H1 (cell line): Measurements from ENCODE around the gene UGT1A8. TPM values are rescaled to one million over a fixed set of nuclear protein-coding genes. Genes with fewer than 3 reads are reported as not detected.

Experiments
- CTCF ChIA-PET: fragments of 300-600 bp; sonication (Branson Sonifier 250); formaldehyde crosslinking; loops from one replicate; lab custom pipeline; 2021; ENCODE audit not compliant: partially characterized antibody; lab: Charles Lee
- POLR2A ChIA-PET: fragments of 300-600 bp; sonication (Branson Sonifier 250); formaldehyde crosslinking; loops from one replicate; lab custom pipeline; 2021; ENCODE audit warnings: inconsistent platforms; ENCODE audit not compliant: partially characterized antibody; lab: Charles Lee
- DNase-seq, 2 experiments: peaks; one replicate each; pipeline versions ENCODE4 v3.0.0 to v3.0.0-alpha.2; 2010 to 2022; ENCODE audit warnings: low spot score in 2 of 2, low read depth in 1 of 2, mixed read lengths in 1 of 2
- FAIRE-seq: peaks from 2 replicates; lab custom pipeline; 2011; peaks lifted over from hg19 to GRCh38; lab: Jason Lieb, UNC
- H2AFZ ChIP-seq: 2 replicates; pipeline ENCODE4 v1.8.1; 2012; ENCODE audit warnings: low read length, inconsistent platforms
- H2AK5ac ChIP-seq: 2 replicates; pipeline ENCODE4 v1.6.1; 2013; ENCODE audit warnings: low read depth, low read length
- H2BK120ac ChIP-seq: replicated peaks from 2 replicates; pipeline ENCODE3; 2013; ENCODE audit warnings: low read depth, low read length, inconsistent platforms
- H2BK12ac ChIP-seq: 2 replicates; pipeline ENCODE4 v1.6.1; 2013; ENCODE audit warnings: low read depth, low read length
- H2BK15ac ChIP-seq: 2 replicates; pipeline ENCODE4 v1.6.1; 2013; ENCODE audit warnings: low read length
- H2BK20ac ChIP-seq: 2 replicates; pipeline ENCODE4 v1.6.1; 2013; ENCODE audit warnings: low read length
- H2BK5ac ChIP-seq: 2 replicates; pipeline ENCODE4 v1.6.1; 2013; ENCODE audit warnings: low read depth, low read length
- H3K14ac ChIP-seq: 2 replicates; pipeline ENCODE4 v1.6.1; 2013; ENCODE audit warnings: inconsistent platforms; ENCODE audit not compliant: insufficient read length
- H3K18ac ChIP-seq: 2 replicates; pipeline ENCODE4 v1.6.1; 2013; ENCODE audit warnings: low read length; ENCODE audit errors: extremely low read depth
- H3K23ac ChIP-seq: 2 replicates; pipeline ENCODE4 v1.6.1; 2013; ENCODE audit warnings: inconsistent platforms; ENCODE audit not compliant: insufficient read length
- H3K23me2 ChIP-seq: 2 replicates; pipeline ENCODE4 v1.6.1; 2013; ENCODE audit warnings: low read depth, low read length
- H3K27ac ChIP-seq: 2 replicates; pipeline ENCODE4 v1.6.1; 2011; ENCODE audit warnings: low read depth, low read length, inconsistent platforms
- H3K27me3 ChIP-seq, 4 experiments: replicated peaks in 1 of 4; 1 replicate in 1 of 4; 2 replicates in 3 of 4; pipeline versions ENCODE4 v1.6.1 to v1.8.1; 2011 to 2013; ENCODE audit warnings: low read length in 3 of 4, mild to moderate bottlenecking in 3 of 4, inconsistent platforms in 2 of 4, mixed read lengths in 2 of 4, moderate library complexity in 1 of 4; ENCODE audit not compliant: control insufficient read depth in 3 of 4, insufficient read depth in 3 of 4; ENCODE audit errors: extremely low read depth in 1 of 4
- H3K36me3 ChIP-seq, 4 experiments: 2 replicates each; pipeline versions ENCODE4 v1.6.1 to v1.8.1; 2011 to 2013; ENCODE audit warnings: mild to moderate bottlenecking in 4 of 4, low read length in 3 of 4, moderate library complexity in 2 of 4, control low read depth in 1 of 4, inconsistent platforms in 1 of 4; ENCODE audit not compliant: insufficient read depth in 4 of 4, control insufficient read depth in 2 of 4
- H3K4ac ChIP-seq: replicated peaks from 2 replicates; pipeline ENCODE3; 2013; ENCODE audit warnings: low read length, low read depth, mixed read lengths, inconsistent platforms; ENCODE audit not compliant: insufficient read length
- H3K4me1 ChIP-seq, 4 experiments: replicated peaks in 1 of 4; 1 replicate in 1 of 4; 2 replicates in 3 of 4; pipeline versions ENCODE4 v1.6.1 to v1.8.1; 2011 to 2013; ENCODE audit warnings: low read length in 3 of 4, inconsistent platforms in 2 of 4, mixed read lengths in 1 of 4; ENCODE audit not compliant: insufficient read depth in 4 of 4, control insufficient read depth in 3 of 4
- H3K4me2 ChIP-seq, 2 experiments: 2 replicates each; pipeline versions ENCODE4 v1.6.1 to v1.8.1; 2011 to 2013; ENCODE audit warnings: low read depth in 2 of 2, low read length in 2 of 2, control low read depth in 1 of 2, inconsistent platforms in 1 of 2, mild to moderate bottlenecking in 1 of 2; ENCODE audit not compliant: insufficient read depth in 1 of 2
- H3K4me3 ChIP-seq, 4 experiments: fragments of 200-600, 300-600 bp in 1 of 4; sonication (generic), shearing (Covaris generic), sonication (Bioruptor Twin) in 1 of 4; 2 replicates each; pipeline versions ENCODE4 v1.5.1 to v1.8.1; 2011 to 2016; ENCODE audit warnings: low read length in 4 of 4, low read depth in 3 of 4, control low read depth in 2 of 4, inconsistent platforms in 2 of 4, mild to moderate bottlenecking in 2 of 4, mixed read lengths in 1 of 4, moderate library complexity in 1 of 4; ENCODE audit not compliant: insufficient read depth in 2 of 4; ENCODE audit errors: extremely low read depth in 1 of 4
- H3K56ac ChIP-seq: replicated peaks from 2 replicates; pipeline ENCODE3; 2013; ENCODE audit warnings: low read depth, mild to moderate bottlenecking, mixed read lengths, low read length, inconsistent platforms; ENCODE audit not compliant: insufficient read length
- H3K79me1 ChIP-seq: 2 replicates; pipeline ENCODE4 v1.6.1; 2013; ENCODE audit warnings: low read depth, low read length, control low read depth
- H3K79me2 ChIP-seq, 2 experiments: 2 replicates each; pipeline versions ENCODE4 v1.6.1 to v1.8.1; 2012 to 2013; ENCODE audit warnings: low read length in 2 of 2, mild to moderate bottlenecking in 2 of 2, inconsistent platforms in 1 of 2; ENCODE audit not compliant: insufficient read depth in 2 of 2, control insufficient read depth in 1 of 2
- H3K9ac ChIP-seq, 4 experiments: replicated peaks in 1 of 4; 1 replicate in 1 of 4; 2 replicates in 3 of 4; pipeline versions ENCODE4 v1.6.1 to v1.8.1; 2011 to 2013; ENCODE audit warnings: low read depth in 3 of 4, low read length in 3 of 4, control low read depth in 2 of 4, mild to moderate bottlenecking in 2 of 4, moderate library complexity in 2 of 4, inconsistent platforms in 1 of 4; ENCODE audit errors: extremely low read depth in 1 of 4
- H3K9me3 ChIP-seq, 2 experiments: 2 replicates each; pipeline versions ENCODE4 v1.6.1 to v1.8.1; 2012 to 2013; ENCODE audit warnings: mild to moderate bottlenecking in 2 of 2, moderate library complexity in 2 of 2, control low read depth in 1 of 2, inconsistent platforms in 1 of 2, low read depth in 1 of 2, low read length in 1 of 2, mixed read lengths in 1 of 2; ENCODE audit not compliant: insufficient read depth in 2 of 2
- H4K20me1 ChIP-seq, 2 experiments: replicated peaks in 1 of 2; 2 replicates each; pipeline versions ENCODE3 to v1.8.1; 2011 to 2013; ENCODE audit warnings: inconsistent platforms in 2 of 2, low read length in 2 of 2, mild to moderate bottlenecking in 1 of 2; ENCODE audit not compliant: insufficient read depth in 2 of 2, control insufficient read depth in 1 of 2
- H4K5ac ChIP-seq: 2 replicates; pipeline ENCODE4 v1.6.1; 2013; ENCODE audit warnings: low read length, low read depth, mixed read lengths, inconsistent platforms; ENCODE audit not compliant: insufficient read length
- H4K8ac ChIP-seq: 2 replicates; pipeline ENCODE4 v1.8.0; 2013; ENCODE audit warnings: mild to moderate bottlenecking, moderate library complexity, low read length, inconsistent platforms; ENCODE audit not compliant: insufficient read depth; ENCODE audit errors: extremely low read depth
- H4K91ac ChIP-seq: replicated peaks from 2 replicates; pipeline ENCODE3; 2013; ENCODE audit warnings: low read length, mixed read lengths, inconsistent platforms; ENCODE audit not compliant: insufficient read length
- BRCA1 ChIP-seq: IDR thresholded peaks from 2 replicates; pipeline ENCODE4 v1.6.1; 2012; ENCODE audit warnings: low read depth, low read length, improper control_type of control experiment
- CHD1 ChIP-seq: IDR thresholded peaks from 2 replicates; pipeline ENCODE4 v1.6.1; 2012; ENCODE audit warnings: low read depth, low read length, improper control_type of control experiment
- CREB1 ChIP-seq: IDR thresholded peaks from 2 replicates; pipeline ENCODE4 v1.6.1; 2012; ENCODE audit warnings: inconsistent platforms
- CTBP2 ChIP-seq: IDR thresholded peaks from 2 replicates; pipeline ENCODE4 v1.7.0; 2011; ENCODE audit warnings: borderline replicate concordance, mild to moderate bottlenecking, moderate library complexity, mixed read lengths, low read length; ENCODE audit not compliant: insufficient read depth, insufficient read length
- JUND ChIP-seq: IDR thresholded peaks from 2 replicates; pipeline ENCODE4 v1.6.1; 2011; ENCODE audit warnings: mild to moderate bottlenecking, improper control_type of control experiment, low read length
- KDM5A ChIP-seq: fragments of 200-600 bp; IDR thresholded peaks from 2 replicates; pipeline ENCODE4 v1.7.1; 2012; ENCODE audit warnings: mild to moderate bottlenecking, low read length, inconsistent platforms, mixed read lengths
- POU5F1 ChIP-seq: IDR thresholded peaks from 2 replicates; pipeline ENCODE4 v1.6.1; 2011; ENCODE audit warnings: low read depth, mild to moderate bottlenecking, low read length, moderate library complexity
- SUZ12 ChIP-seq: fragments of 200-600 bp; sonication (generic); IDR thresholded peaks from 2 replicates; pipeline ENCODE4 v1.6.1; 2012; ENCODE audit warnings: mild to moderate bottlenecking, inconsistent platforms, low read length, moderate library complexity, mixed read lengths
- TCF12 ChIP-seq: IDR thresholded peaks from 2 replicates; pipeline ENCODE4 v1.6.1; 2011; ENCODE audit warnings: low read depth, mild to moderate bottlenecking, low read length
- TEAD4 ChIP-seq: IDR thresholded peaks from 2 replicates; pipeline ENCODE4 v1.6.1; 2012; ENCODE audit warnings: low read depth, low read length, inconsistent platforms, mixed read lengths
- WGBS, 2 experiments: shearing (Covaris generic) in 1 of 2; methylation state at CpG; one replicate each; pipeline versions ENCODE4 v1.1.6 to v1.1.7; 2013 to 2015; ENCODE audit warnings: low lambda C conversion rate in 2 of 2, mixed read lengths in 2 of 2, inconsistent platforms in 1 of 2, low coverage in 1 of 2, missing lambda C conversion rate in 1 of 2; ENCODE audit not compliant: insufficient replicate concordance in 2 of 2, insufficient coverage in 1 of 2, insufficient read length in 1 of 2; ENCODE audit errors: extremely low coverage in 1 of 2, missing lambda C conversion rate in 1 of 2; 5-methylcytosine and 5-hydroxymethylcytosine counted together
- polyA plus RNA-seq, 7 experiments: library from polyadenylated mRNA; depleted of rRNA in 3 of 7; stranded (reverse) in 5 of 7; unstranded in 2 of 7; fragments of >200 nt in 5 of 7; fragments of 200-250 nt in 2 of 7; gene quantifications; 1 replicate in 5 of 7; 2 replicates in 1 of 7; 4 replicates in 1 of 7; pipeline versions ENCODE4 v1.2.1 to v1.2.3, GENCODE V29; 2011 to 2013; ENCODE audit warnings: missing spikeins in 2 of 7, mixed read lengths in 2 of 7
- total RNA-seq: library from RNA; stranded (reverse); fragmentation: NEBNext Ultra II Directional; extraction: Animal tissue kit (Norgen Biotek cat#: 25700); gene quantifications from 2 replicates; pipeline ENCODE4 v1.2.1, GENCODE V29; 2021
- TF ChIP-seq, protein P1 (sequence below): IDR thresholded peaks from 2 replicates; pipeline ENCODE4 v1.6.1; 2011; ENCODE audit warnings: low read depth, mild to moderate bottlenecking, low read length; ENCODE audit not compliant: insufficient read depth

Gene UGT1A8
- total and polyA plus RNA-seq, 2 of the 8 experiments (the other 6 are each of a cell fraction or from before 2014, with no cell fraction given): not detected

DNA sequence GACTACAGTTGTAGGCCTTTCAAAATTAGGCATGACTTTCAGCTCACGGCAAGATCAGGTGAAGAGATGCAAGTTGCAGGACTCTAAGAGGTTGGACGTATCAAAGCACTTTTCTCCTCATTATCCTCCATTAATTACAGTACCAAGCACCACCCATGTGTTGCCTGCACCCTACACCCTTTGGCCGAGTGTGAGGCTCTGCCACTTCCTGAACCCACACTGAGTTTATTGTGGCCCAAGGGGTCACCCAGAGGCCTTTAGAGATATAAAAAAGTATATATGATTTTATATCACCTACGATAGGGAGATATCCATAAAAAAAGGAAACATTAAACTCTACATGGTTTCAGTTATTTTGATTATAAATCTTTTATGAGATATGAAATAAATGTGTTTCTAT, 2.8 kb downstream of the UGT1A8 start:
- Histone ChIP-seq H3K27me3 (no peaks in the 10 kb centered on the region), H2BK5ac (no peak overlapping the region), H2BK15ac (no peak overlapping the region), H3K79me1 (no peaks in the 10 kb centered on the region), H3K9ac (no peak overlapping the region), H2BK20ac (no peak overlapping the region), H2AK5ac (no peak overlapping the region), H3K4ac (no peak overlapping the region), H3K27ac (no peak overlapping the region), H2AFZ (no peak overlapping the region)
- no peak for TF ChIP-seq BRCA1
- TF ChIP-seq CTBP2: no peak
- no peak for TF ChIP-seq TEAD4
- TF ChIP-seq CHD1: no peak
- TF ChIP-seq, protein P1, sequence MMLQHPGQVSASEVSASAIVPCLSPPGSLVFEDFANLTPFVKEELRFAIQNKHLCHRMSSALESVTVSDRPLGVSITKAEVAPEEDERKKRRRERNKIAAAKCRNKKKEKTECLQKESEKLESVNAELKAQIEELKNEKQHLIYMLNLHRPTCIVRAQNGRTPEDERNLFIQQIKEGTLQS: no peak
- TF ChIP-seq SUZ12: no peak
- no peak for TF ChIP-seq KDM5A
- TF ChIP-seq CREB1: no peak
- no peak for TF ChIP-seq JUND
- TF ChIP-seq POU5F1: no peak
- no peak for TF ChIP-seq TCF12
- TF ChIP-seq, all 59 proteins: peak for 0
- no peak overlapping the region for H4K91ac ChIP-seq
- ChIA-PET POLR2A (no interaction called here), CTCF (no interaction called here)
- no peaks in the 10 kb centered on the region for H3K36me3 ChIP-seq
- FAIRE-seq: no peak
- no peak for DNase-seq
- H3K14ac ChIP-seq: no peak overlapping the region
- H3K56ac ChIP-seq: no peak overlapping the region
- H3K18ac ChIP-seq: no peak overlapping the region
- H3K4me1 ChIP-seq: no peaks in the 10 kb centered on the region
- H3K79me2 ChIP-seq: no peaks in the 10 kb centered on the region
- no peak overlapping the region for H2BK12ac ChIP-seq
- H3K4me3 ChIP-seq: no peak overlapping the region
- no peaks in the 10 kb centered on the region for H4K20me1 ChIP-seq
- H4K8ac ChIP-seq: no peak overlapping the region
- WGBS, 2 experiments: 88% methylated on average over 4 of the region's 4 CpGs; no CpG with 5 or more reads in 1 of the 2 experiments
- H3K4me2 ChIP-seq: no peak overlapping the region
- H3K23ac ChIP-seq: no peak overlapping the region
- no peak overlapping the region for H2BK120ac ChIP-seq
- no peak overlapping the region for H4K5ac ChIP-seq
- no peaks in the 10 kb centered on the region for H3K23me2 ChIP-seq
- no peaks in the 10 kb centered on the region for H3K9me3 ChIP-seq
